GM10266 (cell line): ENCODE measurements around the gene PLXDC1.

Source experiments
- DNase-seq: peaks from one replicate; pipeline ENCODE4 v3.0.0; 2012; ENCODE audit errors: extremely low spot score
- TF ChIP-seq, protein P1 (sequence below): IDR thresholded peaks from 2 replicates; pipeline ENCODE4 v1.5.1; 2012; ENCODE audit warnings: mild to moderate bottlenecking, low read depth; ENCODE audit not compliant: control insufficient read depth, insufficient read depth; ENCODE audit errors: missing control alignments

Gene PLXDC1

DNA sequence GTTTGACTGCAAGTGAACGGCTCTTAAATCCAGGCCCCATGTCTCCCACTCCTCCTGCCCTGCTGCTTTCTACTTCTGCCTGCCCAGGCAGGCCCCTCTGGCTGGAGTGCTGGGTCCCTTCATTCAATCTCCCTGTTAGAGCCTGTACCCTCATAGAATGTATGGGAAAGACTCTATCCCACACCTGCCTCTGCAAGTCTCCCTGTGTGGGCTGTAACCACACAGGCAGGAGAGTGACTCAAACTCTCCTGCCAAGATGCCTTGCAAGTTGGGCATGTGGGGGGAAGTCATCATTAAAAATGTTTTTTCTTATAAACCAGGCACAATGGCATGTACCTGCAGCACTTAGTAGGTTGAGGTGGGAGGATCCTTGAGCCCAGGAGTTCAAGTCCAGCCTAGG lies 77.5 kb downstream of the PLXDC1 start:
- DNase-seq, result no peak
- TF ChIP-seq, protein P1, sequence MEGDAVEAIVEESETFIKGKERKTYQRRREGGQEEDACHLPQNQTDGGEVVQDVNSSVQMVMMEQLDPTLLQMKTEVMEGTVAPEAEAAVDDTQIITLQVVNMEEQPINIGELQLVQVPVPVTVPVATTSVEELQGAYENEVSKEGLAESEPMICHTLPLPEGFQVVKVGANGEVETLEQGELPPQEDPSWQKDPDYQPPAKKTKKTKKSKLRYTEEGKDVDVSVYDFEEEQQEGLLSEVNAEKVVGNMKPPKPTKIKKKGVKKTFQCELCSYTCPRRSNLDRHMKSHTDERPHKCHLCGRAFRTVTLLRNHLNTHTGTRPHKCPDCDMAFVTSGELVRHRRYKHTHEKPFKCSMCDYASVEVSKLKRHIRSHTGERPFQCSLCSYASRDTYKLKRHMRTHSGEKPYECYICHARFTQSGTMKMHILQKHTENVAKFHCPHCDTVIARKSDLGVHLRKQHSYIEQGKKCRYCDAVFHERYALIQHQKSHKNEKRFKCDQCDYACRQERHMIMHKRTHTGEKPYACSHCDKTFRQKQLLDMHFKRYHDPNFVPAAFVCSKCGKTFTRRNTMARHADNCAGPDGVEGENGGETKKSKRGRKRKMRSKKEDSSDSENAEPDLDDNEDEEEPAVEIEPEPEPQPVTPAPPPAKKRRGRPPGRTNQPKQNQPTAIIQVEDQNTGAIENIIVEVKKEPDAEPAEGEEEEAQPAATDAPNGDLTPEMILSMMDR, result no peak

DNA sequence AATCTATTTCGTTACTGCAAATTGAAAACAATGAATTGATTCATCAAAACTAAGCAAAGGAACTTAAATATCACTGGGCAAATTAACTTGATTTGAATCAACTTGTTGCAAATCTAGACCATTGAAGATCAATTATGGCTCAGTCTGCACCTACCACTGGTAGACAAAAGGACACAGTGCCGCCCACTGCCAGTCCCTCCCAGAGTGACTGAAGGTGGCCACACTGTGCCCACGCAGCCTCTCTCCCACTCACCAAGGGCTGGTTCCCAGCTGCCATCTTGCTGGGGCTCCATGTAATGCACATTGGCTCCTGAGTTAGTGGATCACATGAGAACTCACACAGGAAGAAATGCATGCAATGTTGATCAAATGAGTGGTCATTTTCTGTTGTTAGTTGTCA lies 78.1 kb downstream of the PLXDC1 start:
- no peak for DNase-seq
- TF ChIP-seq, protein P1, result no peak

DNA sequence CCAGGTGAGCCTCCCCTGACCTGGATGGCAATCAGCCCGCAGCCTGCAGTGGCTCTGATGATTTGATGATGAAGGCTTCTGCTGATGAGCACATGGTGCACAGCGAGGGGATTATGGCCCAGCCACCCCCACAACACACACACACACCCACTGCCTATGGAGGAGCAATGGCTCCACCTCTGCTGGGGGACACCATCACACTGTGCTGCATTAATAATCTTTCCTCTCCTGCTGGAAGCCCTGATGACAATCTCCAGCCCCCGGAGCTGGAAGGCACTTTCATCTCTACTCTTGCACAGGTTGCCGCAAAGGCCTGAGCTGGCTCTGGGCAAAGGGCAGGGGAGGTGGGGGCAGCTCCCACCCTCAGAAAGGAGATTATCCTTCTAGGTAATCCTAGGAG lies 79.9 kb downstream of the PLXDC1 start:
- DNase-seq, result no peak
- TF ChIP-seq, protein P1, result no peak

DNA sequence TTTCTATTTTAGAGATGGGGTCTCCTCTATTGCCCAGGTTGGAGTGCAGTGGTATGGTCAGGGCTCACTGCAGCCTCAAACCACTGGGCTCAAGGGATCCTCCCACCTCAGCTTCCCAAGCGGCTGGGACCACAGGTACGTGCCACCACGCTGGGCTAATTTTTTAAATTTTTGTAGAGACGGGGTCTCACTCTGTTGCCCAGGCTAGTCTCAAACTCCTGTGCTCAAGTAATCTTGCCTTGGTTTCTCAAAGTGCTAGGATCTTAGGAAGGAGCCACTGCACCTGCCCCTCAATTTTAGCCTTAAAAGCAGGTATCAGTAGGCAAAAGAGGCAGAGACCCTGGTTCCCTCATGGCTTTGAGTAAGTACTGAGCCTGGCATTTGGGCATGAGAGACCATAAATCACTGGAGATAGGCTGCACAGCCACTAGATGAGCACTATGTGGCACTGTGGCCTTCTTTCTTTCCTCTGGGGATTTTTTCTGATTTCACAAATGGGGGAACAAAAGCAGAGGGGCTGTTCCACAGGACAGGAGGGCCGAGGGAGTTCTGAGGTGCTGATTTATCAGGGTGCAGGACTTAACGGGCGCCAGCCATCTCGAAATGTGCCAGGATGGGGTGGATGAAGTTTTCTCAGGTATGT lies 82.2 kb downstream of the PLXDC1 start:
- TF ChIP-seq, protein P1, result peak; percentile 68
- peak; percentile 62 for DNase-seq

DNA sequence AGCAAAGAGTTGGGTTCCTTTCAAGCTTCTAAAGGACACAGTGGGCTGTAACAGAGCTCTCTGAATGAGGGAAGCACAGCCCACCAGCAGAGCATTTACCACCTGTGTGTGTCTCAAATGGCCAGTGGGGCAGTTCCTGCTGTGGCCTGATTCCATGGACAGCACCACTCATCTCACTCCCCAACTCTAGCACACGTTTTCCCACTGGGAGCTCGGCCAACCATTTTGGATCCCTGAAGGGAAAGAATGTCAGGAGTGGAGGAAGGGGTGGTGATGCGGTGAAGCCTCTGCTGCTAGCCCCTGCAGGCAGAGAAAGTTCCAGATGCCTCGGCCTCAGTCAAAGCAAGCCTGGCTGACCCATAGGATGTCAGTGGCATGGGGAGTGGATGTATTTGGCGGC lies 86.6 kb downstream of the PLXDC1 start:
- no peak for DNase-seq
- TF ChIP-seq, protein P1, result no peak

DNA sequence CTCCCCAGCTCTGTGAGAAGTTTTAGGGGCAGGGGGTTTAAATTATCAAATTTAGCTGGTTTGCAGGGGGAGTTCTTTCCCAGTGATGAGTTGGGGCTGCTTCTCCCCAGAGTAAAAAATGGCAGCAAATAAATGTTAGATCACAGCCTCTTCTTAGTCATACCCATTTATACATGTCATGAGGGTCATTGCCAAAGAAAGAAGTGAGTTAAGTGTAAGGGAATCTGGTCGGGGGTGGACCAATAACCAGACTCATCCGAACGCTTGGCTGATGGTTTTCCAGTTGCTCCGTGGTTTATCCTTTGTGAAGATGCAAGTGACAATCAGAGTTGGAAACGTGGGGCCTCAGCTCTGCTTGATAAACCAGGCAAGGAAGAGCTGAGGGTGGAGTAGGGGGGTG lies 87.1 kb downstream of the PLXDC1 start:
- TF ChIP-seq, protein P1, result no peak
- DNase-seq, result no peak

DNA sequence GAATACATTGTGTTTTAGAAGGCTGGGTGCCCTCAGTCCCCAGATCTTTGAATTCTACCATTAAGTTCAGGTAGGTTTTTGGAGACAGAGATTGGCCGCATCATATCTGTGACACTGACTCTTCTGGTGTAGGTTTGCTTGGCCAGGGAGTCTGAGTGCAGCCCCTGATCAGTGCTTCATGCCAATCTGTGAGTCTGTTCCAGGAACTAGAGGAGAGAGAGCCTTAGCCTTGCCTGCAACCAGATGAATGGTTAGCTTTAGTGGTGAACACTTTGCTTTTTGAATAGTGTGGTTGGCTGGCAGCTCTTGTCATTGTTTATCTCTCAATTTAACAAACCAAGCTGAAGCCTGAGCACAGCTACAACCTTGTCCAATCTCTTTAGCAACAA lies 87.8 kb downstream of the PLXDC1 start:
- DNase-seq, result no peak
- TF ChIP-seq, protein P1, result no peak
